Inflammatory macrophage treated with lipopolysaccharide for 4 hours (primary cell): ENCODE data around the gene DPP10.
"Not testable (repeated sequence)": the region's sequence is repeated elsewhere in the genome, so short reads cannot be mapped to it uniquely, and the experiment has no call there.

Source experiments
- DNase-seq: peaks from one replicate; pipeline ENCODE4 v3.0.0-alpha.2; 2020

DPP10 gene

DNA sequence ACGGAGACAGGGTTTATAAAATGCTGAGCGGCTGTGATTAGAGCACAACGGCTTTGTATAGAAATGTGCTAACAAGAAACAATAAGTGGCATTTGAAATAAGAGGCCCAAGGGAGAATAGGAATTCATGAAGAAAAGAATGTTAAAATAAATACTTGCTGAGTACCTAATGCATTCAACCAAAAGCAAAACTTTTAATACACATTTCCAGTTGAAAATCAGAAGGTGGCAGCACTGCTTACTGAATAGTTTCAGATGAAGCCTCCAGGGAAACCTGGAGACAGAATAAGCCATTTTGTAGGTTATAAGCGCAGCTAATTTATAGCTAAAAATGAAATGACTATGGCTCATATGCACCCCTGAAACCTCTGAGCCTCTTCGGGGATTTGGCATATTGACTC, 286.6 kb downstream of the DPP10 start:
- no peak for DNase-seq

DNA sequence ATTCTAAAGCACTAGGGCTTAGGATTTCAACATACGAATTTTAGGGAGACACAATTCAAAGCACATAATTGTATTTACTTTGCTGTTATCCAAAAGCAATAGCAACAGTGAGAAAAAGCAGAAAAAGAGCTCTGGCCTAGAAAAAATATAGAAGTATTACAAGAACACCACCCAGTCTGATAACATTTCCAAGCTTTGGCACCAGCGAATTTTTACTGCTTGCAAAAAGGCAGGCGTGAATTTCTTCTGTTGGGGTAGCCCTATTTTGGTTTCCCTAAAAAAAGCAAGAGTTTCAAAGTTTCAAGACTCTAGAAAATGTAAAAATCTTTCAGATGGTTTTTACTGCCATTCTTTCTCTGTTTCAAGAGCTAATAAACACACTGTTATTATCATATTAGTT, 292.7 kb downstream of the DPP10 start:
- no peak for DNase-seq

DNA sequence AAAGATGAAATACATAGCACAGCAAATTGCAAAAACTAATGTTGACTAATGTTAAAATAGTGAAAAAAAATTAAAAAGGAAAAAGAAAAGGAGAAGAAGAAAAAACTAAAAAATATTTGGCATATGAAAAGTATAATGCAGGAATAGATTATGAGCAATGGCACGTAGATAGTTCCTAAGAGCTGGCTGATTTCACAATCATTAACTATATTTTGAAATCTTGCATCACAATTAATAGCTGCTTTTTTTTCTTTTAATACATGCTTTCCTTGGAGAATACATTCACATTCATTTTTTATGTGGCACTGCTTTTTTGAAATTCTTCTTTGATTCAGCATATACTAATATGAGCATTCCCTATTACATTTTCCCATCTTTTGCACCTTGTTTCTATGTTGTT, 299.8 kb downstream of the DPP10 start:
- DNase-seq, result no peak

DNA sequence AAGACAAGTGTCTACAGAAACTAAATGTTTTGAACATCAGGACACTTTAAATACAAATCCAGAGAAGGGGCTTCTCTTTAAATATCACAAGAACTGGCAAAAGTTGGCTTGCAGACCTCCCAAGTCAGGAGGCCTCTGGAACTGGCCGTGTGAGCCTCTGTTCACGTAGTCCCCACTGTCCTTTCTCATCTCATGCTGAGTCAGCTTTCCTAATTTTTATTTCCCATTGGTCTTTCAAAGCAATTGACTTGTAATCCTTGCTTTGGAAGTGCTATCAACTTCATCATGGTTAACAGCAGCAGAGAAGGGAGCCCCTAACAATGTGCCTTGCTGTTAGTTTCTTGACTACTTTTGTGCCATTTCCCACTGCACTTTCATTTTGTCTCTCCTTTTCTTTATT, 303.3 kb downstream of the DPP10 start:
- DNase-seq, result no peak

DNA sequence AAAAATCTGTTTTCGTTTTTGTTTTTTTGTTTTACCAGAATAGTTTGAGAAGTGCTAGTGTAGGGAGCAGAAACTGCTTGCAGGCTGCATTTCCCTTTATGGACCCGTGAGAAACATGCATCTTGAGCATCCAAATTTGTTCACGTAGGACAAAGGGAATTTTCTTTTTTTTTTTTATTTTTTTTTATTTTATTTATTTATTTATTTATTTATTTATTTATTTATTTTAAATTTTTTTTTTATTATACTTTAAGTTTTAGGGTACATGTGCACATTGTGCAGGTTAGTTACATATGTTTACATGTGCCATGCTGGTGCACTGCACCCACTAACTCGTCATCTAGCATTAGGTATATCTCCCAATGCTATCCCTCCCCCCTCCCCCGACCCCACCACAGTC, 305.7 kb downstream of the DPP10 start:
- not testable (repeated sequence) for DNase-seq

DNA sequence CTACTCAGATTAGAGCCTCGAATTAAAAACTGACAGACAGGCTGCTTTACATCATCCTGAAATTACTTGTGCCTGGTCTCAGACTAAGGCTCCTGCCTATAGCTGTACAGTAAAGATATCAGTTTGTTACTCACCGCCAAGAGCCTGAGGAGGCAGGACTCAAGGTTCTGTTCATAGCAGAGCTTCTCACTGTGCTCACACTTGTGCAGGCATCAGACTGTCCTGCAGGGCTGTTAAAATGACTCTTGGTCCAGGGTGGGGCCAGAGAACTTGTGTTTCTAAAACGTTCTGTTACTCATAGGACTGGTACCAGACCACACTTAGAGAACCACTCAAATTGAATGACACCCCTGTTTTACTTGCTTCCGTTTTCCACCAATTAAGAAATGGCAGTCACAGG, 310.0 kb downstream of the DPP10 start:
- no peak for DNase-seq

DNA sequence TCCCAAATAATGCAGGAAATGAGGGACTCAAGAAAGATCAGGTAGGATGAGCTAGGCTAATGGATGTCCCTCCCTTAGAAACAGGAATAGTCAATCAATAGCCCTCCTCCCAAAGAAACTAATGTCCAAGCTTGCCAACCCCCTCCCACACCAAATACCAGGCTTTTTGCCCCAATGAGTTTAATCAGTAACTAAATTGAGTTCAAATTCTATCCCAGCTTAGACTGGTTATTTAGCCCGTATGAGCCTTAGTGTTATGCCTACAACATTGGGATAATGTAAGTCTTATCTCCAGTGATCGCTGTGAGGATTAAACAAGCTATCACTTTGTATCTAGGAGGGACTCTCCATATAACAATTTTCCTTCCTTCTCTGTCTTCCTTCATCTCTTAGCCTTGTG, 310.7 kb downstream of the DPP10 start:
- DNase-seq, result no peak

DNA sequence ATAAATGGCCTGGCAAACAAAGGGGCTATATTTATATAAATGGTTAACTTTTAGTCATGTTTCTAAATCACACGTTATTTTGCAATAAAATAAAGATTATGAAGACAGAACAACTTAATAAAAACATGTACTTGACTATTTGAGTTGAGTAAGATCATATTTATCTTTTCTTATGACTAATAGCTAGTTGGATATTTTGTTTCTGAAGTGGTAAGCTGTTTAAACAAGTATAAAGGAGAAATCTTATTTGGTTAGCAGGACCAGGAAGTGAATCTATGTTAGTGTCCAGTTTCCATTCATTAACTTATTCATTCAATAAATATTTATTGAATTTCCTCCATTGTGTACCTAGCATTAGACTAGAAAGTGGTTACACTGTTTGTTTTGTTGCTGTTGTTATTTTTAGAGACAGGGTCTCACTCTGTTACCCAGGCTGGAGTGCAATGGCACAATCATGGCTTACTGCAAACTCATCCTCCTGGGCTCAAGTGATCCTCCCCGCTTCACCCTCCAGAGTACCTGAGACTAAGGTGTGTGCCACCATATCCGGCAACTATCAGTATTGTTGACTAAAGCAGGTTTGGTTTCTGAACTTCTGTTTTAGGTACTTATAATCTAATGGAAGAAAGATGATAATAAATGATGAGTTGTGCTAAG, 312.6 kb downstream of the DPP10 start:
- DNase-seq, result no peak

DNA sequence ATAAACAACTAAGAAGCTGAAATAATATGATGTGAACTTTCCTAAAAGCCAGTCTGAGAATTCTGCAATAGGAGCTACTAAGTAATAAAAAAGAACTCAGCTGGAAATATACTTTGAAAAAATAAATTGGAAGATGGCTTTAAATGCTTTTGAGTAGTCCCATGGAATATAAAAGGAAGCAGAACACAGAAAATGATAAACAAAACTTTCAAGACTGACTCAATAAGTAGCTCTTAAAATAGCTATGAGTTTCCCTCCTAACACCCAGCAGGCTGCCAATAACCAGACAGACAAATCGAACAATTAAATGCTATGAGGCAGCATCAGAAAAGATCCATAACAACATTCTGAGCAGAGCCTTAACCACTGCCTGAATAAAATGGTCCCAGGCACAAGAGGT, 319.9 kb downstream of the DPP10 start:
- no peak for DNase-seq

DNA sequence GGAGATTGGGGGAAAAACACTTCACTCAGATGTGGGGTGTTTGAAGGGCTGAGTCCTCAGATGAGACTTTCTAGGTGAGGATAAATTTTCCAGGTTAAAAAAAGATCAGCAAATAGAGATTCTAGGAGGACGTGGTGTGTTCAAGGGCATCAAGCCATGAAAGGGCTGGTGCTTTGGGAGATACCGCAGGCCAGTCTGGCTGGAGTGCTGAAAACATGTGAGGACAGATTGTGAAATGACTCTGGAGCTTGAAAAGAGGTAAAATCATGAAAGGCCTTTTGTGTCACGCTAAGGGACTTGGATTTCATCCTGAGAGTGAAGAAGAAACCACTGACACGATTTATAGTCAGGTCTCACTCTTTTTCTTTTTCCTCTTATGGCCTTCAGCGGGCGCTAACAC, 320.5 kb downstream of the DPP10 start:
- DNase-seq, result no peak

DNA sequence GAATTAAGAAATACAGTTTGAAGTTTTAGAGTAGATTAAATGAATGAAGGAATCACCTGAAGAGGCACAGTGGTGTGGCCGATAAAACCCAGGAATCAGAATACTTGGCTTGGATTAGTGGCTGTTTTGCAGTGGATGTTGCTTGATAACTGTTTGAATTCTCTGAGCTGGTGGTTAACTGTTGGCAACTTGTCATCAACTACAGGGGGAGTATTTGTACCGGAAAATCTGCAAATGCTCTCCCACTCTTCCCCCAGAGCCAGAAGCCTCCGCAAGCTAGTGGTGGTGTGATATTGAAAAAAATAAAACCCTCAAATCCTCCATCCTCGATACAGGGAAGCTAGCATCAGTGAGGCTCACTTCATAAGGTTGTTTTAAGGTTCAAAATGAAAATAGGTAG, 326.7 kb downstream of the DPP10 start:
- DNase-seq, result no peak

DNA sequence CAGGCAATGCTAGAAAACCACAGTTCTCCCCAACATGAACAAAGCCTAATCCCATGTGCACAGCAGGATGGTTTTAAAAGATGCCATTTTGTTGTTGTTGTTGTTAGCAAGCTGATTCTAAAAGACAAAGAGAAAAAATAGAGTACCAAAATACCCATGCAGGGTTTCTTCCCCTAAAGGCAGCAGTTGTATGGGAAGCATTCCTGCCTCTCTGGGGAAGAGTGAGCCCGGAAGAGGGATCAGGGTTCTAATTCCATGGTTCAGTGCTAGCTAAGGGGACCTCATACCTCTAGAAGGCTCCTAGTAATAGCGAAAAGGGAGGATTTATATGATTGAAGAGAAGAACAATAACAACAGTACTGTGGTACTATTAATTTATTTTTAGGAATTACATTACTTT, 327.6 kb downstream of the DPP10 start:
- DNase-seq, result no peak

DNA sequence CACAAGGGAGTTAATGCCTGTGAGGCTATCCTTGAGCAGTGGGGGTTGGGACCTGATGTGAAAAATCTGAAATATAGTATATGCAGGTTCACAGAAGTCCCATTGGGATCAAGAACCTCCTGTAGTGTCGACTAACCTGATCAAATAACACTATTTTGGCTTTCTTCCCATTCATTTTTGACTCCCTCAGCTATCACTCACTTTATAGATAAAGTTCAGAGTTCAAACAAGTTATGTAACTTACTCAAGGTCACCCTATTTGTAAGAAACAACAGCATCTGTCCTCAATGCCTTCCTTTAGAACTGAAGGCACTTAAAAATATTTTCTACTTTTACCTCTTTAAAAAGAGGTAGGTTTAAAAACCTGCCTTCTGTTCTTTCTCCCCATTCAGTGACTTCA, 341.6 kb downstream of the DPP10 start:
- no peak for DNase-seq

DNA sequence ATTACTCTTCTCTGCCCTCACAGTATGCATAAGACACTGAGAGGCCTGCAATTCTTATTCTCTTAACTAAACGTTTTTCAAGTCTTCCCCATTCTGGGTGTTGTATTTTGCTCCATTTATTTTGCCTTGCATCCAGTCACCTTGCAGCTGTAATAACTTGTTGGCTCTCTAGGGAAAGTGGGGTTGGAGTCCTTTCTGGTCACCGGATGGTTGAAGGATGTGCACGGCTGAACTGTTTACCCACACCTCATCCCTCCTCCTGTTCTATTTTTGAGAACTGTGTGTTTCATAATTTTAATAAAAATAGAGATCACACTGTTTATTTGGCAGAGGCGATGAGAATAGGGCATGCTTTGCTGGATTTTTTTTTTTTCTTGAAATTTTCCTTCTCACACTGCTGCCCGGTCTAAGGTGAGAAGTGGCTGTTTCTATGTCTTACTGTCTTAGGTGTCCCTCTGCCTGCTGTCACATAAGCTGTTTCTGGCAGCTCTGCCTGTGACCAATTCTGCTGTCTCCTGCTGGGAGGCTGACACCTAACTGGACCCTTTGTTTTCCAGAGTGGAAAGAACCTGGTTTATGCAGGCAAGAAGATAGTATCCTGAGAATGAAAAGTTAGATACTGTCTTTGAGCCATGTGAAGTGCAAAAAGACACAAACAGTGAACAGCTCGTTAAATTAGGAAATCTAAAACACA, 342.6 kb downstream of the DPP10 start:
- no peak for DNase-seq

DNA sequence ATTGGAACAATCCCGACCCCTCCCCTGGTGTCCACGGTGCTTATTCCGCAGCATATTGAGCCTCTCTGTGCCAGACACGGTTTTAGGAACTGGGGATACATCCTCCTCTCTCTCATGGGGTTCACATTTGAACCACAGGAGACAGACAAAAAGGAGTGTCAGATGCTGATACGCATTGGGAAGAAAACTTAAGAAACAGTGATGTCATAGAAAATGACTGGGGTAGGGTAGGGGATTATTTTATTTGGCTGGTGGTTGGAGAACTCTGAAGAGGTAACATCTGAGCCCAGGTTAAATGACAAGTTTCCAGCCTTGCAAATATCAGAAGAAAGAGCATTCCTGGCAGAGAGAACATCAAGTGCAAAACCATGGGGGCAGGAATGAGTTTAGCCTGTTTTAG, 344.5 kb downstream of the DPP10 start:
- DNase-seq, result no peak

DNA sequence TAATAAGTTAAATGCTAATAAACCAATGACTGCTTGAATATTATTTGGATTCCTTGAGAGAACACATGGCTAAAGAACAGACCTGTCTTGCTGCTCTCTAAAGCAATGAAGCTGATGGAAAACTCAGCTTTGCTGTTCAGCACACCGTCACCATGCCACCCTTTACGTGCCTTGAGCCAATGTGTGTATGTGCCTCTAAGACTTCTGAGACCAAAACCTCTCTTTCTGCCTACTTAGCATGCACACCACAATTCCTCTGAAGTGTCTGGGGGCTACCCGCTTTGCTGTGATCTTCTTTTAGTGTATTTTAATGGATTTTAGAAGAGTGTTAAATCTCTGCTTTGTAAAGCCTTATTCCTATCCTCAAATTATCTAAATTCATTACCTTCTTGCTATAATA, 345.0 kb downstream of the DPP10 start:
- no peak for DNase-seq

DNA sequence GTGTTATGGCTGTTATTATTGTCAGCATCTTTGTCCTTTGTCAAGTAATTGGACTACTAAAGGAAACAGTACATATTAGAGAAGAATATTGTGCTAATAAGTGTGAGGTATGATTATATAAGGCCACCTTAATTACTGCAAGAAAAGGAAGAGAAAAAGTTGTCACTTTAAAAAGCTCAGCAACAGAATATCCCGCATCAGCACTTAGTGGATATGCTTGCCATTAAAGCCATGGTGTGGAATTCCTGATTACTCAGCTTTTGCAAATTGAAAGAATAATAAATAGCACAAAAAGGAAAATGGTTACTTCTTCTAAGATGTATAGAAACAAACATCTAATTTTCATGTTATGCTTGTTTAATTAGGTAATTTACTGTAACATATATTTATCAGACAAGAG, 347.5 kb downstream of the DPP10 start:
- no peak for DNase-seq

DNA sequence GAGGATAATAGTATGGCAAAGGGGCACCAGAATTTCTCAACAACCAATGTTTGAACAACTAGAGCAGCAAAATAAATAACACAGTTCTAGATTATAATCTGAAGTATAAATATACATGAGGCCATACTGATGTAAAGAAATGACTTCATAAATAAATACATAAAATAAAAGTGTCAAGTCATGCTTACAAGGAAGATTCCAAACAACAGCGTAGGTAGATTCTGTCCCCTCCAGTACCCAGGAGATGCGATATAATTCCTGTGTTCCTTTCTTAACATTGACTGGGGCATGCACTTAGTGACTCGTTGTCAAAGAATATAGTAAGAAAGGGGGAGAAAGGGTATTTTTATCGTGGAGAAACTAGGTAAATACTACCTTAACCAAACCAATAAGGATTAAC, 355.1 kb downstream of the DPP10 start:
- DNase-seq, result no peak

DNA sequence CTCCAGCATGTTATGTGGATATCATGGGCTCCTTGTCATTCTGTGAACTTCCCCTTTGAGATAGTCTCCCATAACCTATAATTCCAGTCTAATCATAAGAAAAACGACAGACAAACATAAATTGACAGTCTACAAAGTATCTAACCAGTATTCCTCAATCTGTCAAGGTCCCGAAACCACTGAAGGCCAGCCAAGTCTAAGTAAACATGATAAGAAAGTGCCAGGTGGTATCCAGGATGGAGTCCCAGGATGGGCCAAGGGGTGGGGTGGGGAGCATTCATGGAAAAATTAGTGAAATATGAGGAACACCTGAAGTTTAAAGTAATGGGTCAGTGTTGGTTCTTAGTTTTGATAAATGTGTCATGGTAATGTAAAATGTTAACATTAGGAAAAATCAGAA, 355.5 kb downstream of the DPP10 start:
- no peak for DNase-seq

DNA sequence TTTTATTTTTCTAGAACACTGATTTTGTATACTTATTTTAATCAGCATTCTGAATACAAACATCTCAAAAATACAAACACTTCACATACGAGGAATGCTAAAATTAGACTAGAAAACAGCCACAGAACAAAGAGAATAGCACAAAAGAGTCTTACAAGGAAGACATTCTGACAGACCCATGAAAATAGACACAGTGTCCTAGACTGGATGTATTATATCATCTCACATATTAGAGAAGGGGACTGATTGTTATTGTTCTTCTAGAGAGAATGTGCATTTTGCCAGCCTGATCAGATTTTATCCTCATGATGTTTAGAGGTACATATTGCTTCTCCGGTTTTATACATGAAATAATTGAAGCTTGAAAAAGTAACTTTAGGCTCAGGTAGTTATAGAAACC, 357.9 kb downstream of the DPP10 start:
- no peak for DNase-seq

DNA sequence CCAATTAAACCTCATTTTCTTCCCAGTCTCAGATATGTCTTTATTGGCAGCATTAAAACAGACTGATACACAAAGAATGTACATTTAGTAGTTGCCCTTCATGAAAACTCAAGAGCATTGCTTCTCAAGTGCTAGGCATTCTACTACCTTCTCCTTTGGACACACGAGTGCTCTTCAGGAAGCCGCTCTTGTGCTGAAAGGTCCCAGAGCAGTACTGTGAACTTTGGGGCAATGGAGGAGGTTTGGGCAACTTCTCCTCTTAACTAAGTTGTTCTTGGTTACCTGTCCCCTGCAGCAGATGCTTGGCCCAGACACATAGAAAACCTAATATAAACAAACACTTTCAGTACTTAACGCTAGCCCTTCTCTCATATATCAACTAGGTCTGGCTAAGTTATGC, 362.8 kb downstream of the DPP10 start:
- DNase-seq, result no peak

DNA sequence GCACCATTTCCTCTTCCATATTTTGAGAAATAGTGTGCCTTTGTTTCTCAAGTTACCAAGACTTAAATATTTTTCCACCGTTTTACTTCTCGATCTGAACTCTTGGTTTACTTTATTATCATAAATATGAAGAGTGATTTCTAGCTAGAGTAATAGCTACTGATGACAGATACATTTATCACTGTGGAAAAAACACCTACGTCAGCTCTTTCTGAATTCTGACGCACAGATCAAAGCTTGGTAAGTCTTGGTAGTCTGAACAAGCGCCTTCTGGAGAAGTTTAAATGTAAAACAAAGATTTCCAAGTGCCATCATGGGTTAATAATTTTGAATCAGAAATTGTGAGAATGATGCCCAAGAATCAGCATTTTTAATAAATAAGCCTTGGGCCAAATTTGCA, 367.7 kb downstream of the DPP10 start:
- no peak for DNase-seq

DNA sequence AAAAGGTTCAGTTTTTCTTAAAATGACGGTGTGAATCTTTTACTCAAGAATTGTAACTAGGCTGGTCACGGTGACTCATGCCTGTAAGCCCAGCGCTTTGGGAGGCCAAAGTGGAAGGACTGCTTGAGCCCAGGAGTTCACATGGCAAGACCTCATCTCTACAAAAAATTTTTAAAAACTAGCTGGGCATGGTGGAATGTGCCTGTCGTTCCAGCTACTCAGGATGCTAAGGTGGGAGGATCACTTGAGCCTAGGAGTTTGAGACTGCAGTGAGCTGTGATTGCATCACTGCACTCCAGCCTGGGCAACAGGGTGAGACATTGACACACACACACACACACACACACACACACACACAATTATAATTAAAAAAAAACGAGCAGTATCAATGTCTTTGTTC, 369.8 kb downstream of the DPP10 start:
- DNase-seq, result no peak

DNA sequence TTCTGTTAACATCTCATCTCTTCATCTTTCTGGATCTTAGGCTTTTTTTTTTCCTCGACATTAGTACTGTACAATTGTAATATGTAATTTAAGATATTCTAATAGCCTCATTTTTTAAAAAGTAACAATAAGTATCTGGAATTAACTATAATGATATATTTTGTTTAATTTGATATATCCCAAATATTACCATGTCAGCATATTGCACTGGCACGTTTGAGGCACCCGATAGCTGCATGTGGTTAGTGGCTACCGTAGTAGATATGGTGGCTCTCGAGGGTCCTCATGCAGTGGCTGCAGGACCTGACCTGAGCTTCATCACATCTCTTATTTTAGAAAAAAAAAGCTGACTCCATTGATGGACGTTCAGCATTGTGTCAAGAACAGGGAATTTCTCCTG, 371.9 kb downstream of the DPP10 start:
- no peak for DNase-seq

DNA sequence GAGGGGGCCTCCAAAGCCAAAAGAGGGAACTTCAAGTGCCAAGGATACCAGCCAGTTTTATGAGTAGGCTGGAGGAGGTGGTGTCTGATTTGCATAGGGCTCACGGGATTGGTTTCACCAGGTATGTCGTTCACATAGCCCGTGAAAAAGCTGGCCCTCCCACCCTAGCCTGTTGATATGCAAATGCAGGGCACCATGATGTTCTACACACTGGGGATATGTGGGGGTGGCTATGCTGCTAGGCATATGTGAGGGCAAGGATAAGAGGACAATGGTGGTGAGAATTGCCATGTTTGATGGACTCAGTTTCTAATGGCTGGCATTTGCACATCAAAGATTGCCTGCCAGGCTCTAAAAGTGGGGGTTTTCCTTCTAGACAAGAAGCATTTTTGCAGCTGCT, 378.6 kb downstream of the DPP10 start:
- DNase-seq, result no peak
